WTC11 (cell line): ENCODE measurements around the gene CNKSR3.

Experiments used
- ELF4 ChIP-seq: sonication (generic); formaldehyde crosslinking; IDR thresholded peaks from 2 replicates; pipeline ENCODE4 v1.8.1; 2022; ENCODE audit warnings: low read depth, mild to moderate bottlenecking, moderate library complexity, missing genetic modification reagents
- PRDM15 ChIP-seq: sonication (generic); formaldehyde crosslinking; IDR thresholded peaks from 2 replicates; pipeline ENCODE4 v1.8.0; 2022; ENCODE audit warnings: missing genetic modification reagents
- PREB ChIP-seq: sonication (generic); formaldehyde crosslinking; IDR thresholded peaks from 2 replicates; pipeline ENCODE4 v1.8.1; 2022; ENCODE audit warnings: mild to moderate bottlenecking, missing genetic modification reagents, moderate library complexity, borderline replicate concordance
- TF ChIP-seq, protein P1 (sequence below): sonication (generic); formaldehyde crosslinking; IDR thresholded peaks from 2 replicates; pipeline ENCODE4 v1.8.0; 2022; ENCODE audit warnings: mild to moderate bottlenecking, missing genetic modification reagents
- TF ChIP-seq, protein P2 (sequence below): fragments of 200-600 bp; IDR thresholded peaks from 2 replicates; pipeline ENCODE4 v1.8.0; 2022; ENCODE audit warnings: antibody characterized with exemption

- TF ChIP-seq, protein P1, sequence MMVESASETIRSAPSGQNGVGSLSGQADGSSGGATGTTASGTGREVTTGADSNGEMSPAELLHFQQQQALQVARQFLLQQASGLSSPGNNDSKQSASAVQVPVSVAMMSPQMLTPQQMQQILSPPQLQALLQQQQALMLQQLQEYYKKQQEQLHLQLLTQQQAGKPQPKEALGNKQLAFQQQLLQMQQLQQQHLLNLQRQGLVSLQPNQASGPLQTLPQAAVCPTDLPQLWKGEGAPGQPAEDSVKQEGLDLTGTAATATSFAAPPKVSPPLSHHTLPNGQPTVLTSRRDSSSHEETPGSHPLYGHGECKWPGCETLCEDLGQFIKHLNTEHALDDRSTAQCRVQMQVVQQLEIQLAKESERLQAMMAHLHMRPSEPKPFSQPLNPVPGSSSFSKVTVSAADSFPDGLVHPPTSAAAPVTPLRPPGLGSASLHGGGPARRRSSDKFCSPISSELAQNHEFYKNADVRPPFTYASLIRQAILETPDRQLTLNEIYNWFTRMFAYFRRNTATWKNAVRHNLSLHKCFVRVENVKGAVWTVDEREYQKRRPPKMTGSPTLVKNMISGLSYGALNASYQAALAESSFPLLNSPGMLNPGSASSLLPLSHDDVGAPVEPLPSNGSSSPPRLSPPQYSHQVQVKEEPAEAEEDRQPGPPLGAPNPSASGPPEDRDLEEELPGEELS, result no peak
- TF ChIP-seq, protein P2, sequence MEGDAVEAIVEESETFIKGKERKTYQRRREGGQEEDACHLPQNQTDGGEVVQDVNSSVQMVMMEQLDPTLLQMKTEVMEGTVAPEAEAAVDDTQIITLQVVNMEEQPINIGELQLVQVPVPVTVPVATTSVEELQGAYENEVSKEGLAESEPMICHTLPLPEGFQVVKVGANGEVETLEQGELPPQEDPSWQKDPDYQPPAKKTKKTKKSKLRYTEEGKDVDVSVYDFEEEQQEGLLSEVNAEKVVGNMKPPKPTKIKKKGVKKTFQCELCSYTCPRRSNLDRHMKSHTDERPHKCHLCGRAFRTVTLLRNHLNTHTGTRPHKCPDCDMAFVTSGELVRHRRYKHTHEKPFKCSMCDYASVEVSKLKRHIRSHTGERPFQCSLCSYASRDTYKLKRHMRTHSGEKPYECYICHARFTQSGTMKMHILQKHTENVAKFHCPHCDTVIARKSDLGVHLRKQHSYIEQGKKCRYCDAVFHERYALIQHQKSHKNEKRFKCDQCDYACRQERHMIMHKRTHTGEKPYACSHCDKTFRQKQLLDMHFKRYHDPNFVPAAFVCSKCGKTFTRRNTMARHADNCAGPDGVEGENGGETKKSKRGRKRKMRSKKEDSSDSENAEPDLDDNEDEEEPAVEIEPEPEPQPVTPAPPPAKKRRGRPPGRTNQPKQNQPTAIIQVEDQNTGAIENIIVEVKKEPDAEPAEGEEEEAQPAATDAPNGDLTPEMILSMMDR, result no peak
- TF ChIP-seq PRDM15 (CRISPR knock-in tag), result no peak
- no peak for TF ChIP-seq PREB
- TF ChIP-seq ELF4, result no peak
Observed at GRCh38 chr6:154522576-154522975, 12.1 kb upstream of the CNKSR3 start.
